WI38 (cell line): ENCODE measurements around the gene BPIFB4.
"Not testable (repeated sequence)": the region's sequence is repeated elsewhere in the genome, so short reads cannot be mapped to it uniquely, and the experiment has no call there.

Experiments used
- H3K4me3 ChIP-seq: 2 replicates; pipeline ENCODE4 v1.5.1; 2011; ENCODE audit warnings: low read depth, mild to moderate bottlenecking, control low read depth, low read length
- TF ChIP-seq, protein P1 (sequence below): IDR thresholded peaks from 2 replicates; pipeline ENCODE4 v1.5.1; 2012; ENCODE audit warnings: low read depth, mild to moderate bottlenecking, control low read depth, low read length

The BPIFB4 gene

DNA sequence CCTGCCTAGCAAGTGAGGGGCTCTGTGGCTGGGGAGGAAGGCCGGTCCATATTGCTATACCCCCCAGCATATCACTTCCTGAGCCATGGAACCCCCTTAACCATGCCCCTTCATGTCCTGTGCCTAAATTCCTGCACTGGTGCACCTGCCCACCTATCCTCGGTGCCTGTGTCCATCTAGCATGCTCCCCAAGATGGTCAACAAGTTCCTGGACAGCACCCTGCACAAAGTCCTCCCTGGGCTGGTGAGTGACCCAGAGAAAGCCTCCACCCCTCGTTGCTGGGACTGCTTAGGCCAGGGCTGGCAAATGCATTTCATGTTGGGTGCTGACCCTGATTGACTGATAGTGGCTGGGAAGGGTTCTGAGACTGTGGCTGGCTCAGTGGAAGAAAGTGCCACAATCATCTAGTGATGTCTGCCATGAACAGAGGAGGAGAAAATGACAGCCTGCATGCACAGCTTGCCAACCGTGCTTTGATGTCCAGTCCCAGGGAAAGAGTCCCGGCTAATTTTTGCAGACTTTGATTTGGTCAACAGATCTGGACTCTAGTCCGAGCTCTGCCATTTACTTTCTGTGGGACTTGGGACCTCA, 44.4 kb upstream of the BPIFB4 start:
- no peak overlapping the region for H3K4me3 ChIP-seq
- TF ChIP-seq, protein P1, sequence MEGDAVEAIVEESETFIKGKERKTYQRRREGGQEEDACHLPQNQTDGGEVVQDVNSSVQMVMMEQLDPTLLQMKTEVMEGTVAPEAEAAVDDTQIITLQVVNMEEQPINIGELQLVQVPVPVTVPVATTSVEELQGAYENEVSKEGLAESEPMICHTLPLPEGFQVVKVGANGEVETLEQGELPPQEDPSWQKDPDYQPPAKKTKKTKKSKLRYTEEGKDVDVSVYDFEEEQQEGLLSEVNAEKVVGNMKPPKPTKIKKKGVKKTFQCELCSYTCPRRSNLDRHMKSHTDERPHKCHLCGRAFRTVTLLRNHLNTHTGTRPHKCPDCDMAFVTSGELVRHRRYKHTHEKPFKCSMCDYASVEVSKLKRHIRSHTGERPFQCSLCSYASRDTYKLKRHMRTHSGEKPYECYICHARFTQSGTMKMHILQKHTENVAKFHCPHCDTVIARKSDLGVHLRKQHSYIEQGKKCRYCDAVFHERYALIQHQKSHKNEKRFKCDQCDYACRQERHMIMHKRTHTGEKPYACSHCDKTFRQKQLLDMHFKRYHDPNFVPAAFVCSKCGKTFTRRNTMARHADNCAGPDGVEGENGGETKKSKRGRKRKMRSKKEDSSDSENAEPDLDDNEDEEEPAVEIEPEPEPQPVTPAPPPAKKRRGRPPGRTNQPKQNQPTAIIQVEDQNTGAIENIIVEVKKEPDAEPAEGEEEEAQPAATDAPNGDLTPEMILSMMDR, result no peak

DNA sequence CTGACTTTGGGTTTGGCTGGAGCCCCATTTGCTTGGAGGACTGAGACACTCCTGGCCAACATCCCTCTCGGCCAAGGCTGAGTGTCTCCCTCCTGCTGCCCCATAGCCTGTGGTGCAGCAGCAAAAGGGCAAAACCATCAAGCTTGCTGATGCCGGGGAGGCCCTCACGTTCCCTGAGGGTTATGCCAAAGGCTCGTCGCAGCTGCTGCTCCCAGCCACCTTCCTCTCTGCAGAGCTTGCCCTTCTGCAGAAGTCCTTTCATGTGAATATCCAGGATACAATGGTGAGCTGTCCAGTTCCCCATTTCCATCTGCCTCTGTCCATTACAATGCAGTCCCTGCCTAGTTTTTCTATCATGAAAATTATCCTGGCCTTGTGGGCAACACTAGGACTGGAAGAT, 42.0 kb upstream of the BPIFB4 start:
- no peak overlapping the region for H3K4me3 ChIP-seq
- TF ChIP-seq, protein P1, result no peak

DNA sequence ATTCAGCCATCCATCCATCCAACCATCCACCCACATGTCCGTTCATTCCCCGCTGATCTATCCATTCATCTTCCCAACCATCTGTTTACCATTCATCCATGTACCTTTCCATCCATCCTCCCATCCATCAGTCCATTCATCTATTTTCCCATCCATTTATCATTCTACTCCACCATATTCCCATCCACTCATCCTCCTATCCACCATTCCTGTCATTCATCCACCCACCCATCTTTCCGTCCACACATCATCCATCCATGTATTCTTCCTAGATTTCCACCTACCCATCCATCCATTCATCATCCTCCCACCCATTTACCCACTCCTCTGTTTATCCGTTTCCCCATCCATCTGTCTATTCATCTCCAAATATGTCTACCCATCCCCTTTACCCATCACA, 41.2 kb upstream of the BPIFB4 start:
- TF ChIP-seq, protein P1, result no peak
- no peak overlapping the region for H3K4me3 ChIP-seq

DNA sequence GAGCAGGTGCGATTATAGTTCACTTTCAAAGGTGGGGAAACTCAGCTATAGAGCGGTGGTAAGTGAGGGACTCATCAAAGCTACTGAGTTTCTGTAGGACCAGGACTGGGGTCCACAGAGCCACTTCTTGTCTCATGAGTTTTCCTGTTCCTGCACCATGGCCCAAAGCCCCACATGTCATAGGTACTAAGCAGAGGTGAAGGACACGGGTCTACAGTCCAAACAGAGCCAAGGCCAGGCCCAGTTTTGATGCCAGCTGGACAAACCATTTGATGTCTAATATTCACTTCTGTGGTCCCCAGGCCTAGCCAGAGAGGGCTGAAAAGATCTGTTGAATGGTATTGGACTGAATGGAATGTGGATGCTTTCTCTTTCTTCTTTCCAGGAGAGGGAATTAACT, 37.0 kb upstream of the BPIFB4 start:
- TF ChIP-seq, protein P1, result no peak

DNA sequence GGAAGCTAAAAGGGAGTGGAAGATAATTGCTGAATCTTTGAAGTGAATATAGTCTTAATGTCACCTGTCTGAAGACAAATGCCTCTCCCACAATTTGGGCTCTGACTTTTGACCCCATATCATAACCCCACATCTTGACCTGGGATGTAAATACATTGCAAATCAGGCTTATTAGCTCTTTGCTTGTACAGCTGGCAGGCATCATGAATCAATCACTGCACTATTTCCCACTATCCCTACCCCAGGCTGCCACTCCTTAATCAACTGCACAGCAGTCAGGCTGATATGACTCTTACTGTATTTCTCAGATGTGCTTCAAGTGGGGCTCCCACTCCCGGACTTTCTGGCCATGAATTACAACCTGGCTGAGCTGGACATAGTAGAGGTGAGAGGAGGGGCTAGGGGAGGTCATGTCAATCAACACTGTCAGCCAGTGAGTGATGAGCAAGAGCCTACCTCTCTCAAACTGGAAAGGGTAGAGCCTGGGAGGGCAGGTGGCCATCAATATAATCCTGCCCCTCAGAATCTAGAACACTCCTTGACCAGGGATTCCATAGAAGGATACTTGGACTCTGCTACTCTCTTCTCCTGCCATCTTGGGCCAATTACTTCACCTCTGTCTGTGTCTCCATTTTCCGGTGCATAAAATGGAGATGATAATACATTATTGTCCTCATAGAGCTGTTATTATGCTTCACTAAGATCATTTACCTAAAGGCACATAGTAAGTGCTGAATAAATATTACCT, 36.3 kb upstream of the BPIFB4 start:
- H3K4me3 ChIP-seq, result no peak overlapping the region
- TF ChIP-seq, protein P1, result no peak

More for the DNA sequence above, 37.0 kb upstream of the BPIFB4 start:
- no peak overlapping the region for H3K4me3 ChIP-seq

DNA sequence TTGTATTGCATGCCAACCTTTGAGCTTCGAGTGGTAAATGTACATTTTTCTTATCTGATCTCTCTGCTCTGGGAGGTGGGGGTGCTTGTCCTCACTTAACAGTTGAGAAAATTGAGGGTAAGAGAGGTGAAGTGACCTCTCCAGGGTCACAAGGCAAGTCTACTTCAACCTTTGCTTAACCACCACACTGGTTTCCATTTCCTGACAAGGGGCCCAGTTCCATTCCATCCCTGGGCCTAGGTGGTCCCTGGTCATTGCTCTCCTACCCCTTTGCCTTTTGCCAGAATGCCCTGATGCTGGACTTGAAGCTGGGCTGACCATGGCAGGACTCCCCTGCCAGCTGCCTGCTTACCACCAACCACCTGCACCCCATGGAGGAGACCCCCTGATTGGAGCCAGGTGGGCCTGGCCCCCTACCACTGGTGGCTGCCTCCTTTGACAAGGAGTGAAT, 35.7 kb upstream of the BPIFB4 start:
- no peak overlapping the region for H3K4me3 ChIP-seq
- TF ChIP-seq, protein P1, result no peak

DNA sequence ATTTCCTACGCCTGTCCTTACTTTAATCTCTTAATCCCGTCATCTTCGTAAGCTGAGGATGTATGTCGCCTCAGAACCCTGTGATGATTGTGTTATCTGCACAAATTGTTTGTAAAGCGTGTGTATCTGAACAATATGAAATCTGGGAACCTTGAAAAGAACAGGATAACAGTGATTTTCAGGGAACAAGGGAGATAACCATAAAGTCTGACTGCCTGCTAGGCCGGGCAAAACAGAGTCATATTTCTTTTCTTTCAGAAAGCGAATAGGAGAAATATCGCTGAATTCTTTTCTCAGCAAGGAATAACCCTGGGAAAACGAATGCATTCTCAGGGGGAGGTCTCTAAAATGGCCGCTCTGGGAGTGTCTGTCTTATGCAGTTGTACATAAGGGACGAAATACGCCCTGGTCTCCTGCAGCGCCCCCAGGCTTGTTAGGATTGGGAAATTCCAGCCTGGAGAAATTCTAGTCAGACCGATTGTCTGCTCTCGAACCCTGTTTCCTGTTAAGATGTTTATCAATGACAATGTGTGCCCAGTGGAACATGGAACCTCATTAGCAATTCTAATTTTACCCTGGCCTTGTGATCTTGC, 34.2 kb upstream of the BPIFB4 start:
- not testable (repeated sequence) for H3K4me3 ChIP-seq
